IMR-90 (cell line): Measurements from ENCODE around the gene NINJ2. TPM values are rescaled to one million over a fixed set of nuclear protein-coding genes. Genes with fewer than 3 reads are reported as not detected.

ENCODE experiments used
- ATAC-seq: fragments of 200-7000 bp; cut with Tn5 transposase; 2 replicates; pipeline ENCODE4 v1.9.1; 2020; ENCODE audit warnings: low read depth, mild to moderate bottlenecking, moderate library complexity
- BruUV-seq: library from RNA; stranded (reverse); fragments of 400-500 nt; replicated peaks from 2 replicates; lab custom pipeline; 2021; lab: Mats Ljungman, UMichigan
- CTCF ChIA-PET: fragments of 300-600 bp; formaldehyde crosslinking; extraction: SDS; loops from one replicate; lab custom pipeline; 2021; ENCODE audit warnings: antibody characterized with exemption; lab: Yijun Ruan, JAX
- POLR2A ChIA-PET: fragments of 300-600 bp; sonication (Branson Sonifier 250); formaldehyde crosslinking; loops from one replicate; lab custom pipeline; 2022; ENCODE audit warnings: antibody characterized with exemption; ENCODE audit not compliant: unreplicated experiment; lab: Charles Lee
- DNase-seq: peaks from one replicate; pipeline ENCODE4 v3.0.0; 2013
- H2AFZ ChIP-seq: replicated peaks from 2 replicates; pipeline ENCODE3; 2013; ENCODE audit warnings: low read length, mild to moderate bottlenecking; ENCODE audit not compliant: poor library complexity
- H2AK5ac ChIP-seq: 2 replicates; pipeline ENCODE4 v1.6.1; 2013; ENCODE audit warnings: low read depth, low read length, inconsistent platforms
- H2AK9ac ChIP-seq: replicated peaks from 2 replicates; pipeline ENCODE3; 2013; ENCODE audit warnings: mild to moderate bottlenecking, low read depth, low read length, moderate library complexity; ENCODE audit not compliant: poor library complexity
- H2BK120ac ChIP-seq: 2 replicates; pipeline ENCODE4 v1.6.1; 2013; ENCODE audit warnings: low read depth, low read length, inconsistent platforms
- H2BK15ac ChIP-seq: 3 replicates; pipeline ENCODE4 v1.6.1; 2013; ENCODE audit warnings: low read depth, low read length, inconsistent platforms
- H2BK20ac ChIP-seq: 2 replicates; pipeline ENCODE4 v1.6.1; 2013; ENCODE audit warnings: low read depth, mild to moderate bottlenecking, inconsistent platforms, low read length, moderate library complexity
- H2BK5ac ChIP-seq: 2 replicates; pipeline ENCODE4 v1.6.1; 2013; ENCODE audit warnings: mild to moderate bottlenecking, low read depth, low read length, inconsistent platforms; ENCODE audit not compliant: poor library complexity, severe bottlenecking
- H3K14ac ChIP-seq: replicated peaks from 2 replicates; pipeline ENCODE4 v1.6.1; 2013; ENCODE audit warnings: low read depth, low read length, inconsistent platforms
- H3K18ac ChIP-seq: 2 replicates; pipeline ENCODE4 v1.6.1; 2013; ENCODE audit warnings: low read depth, low read length, control low read depth
- H3K23ac ChIP-seq: 2 replicates; pipeline ENCODE4 v1.6.1; 2013; ENCODE audit warnings: low read depth, low read length, inconsistent platforms
- H3K27ac ChIP-seq: 2 replicates; pipeline ENCODE4 v1.5.1; 2013; ENCODE audit warnings: mild to moderate bottlenecking, control low read depth, low read length; ENCODE audit not compliant: insufficient read depth
- H3K27me3 ChIP-seq: 2 replicates; pipeline ENCODE4 v1.6.1; 2013; ENCODE audit warnings: low read length; ENCODE audit not compliant: control insufficient read depth, insufficient read depth
- H3K36me3 ChIP-seq: 2 replicates; pipeline ENCODE4 v1.6.1; 2013; ENCODE audit warnings: low read length, mixed read lengths; ENCODE audit not compliant: control insufficient read depth, insufficient read depth
- H3K4ac ChIP-seq: 2 replicates; pipeline ENCODE4 v1.6.1; 2013; ENCODE audit warnings: low read depth, low read length, inconsistent platforms
- H3K4me1 ChIP-seq: 2 replicates; pipeline ENCODE4 v1.6.1; 2013; ENCODE audit warnings: low read length, mixed read lengths; ENCODE audit not compliant: control insufficient read depth, insufficient read depth
- H3K4me2 ChIP-seq: 2 replicates; pipeline ENCODE4 v1.6.1; 2013; ENCODE audit warnings: low read depth, mild to moderate bottlenecking, control low read depth, low read length, moderate library complexity
- H3K4me3 ChIP-seq: 2 replicates; pipeline ENCODE4 v1.5.1; 2013; ENCODE audit warnings: low read depth, mild to moderate bottlenecking, control low read depth, low read length, moderate library complexity; ENCODE audit not compliant: insufficient read depth
- H3K56ac ChIP-seq: 2 replicates; pipeline ENCODE4 v1.6.1; 2013; ENCODE audit warnings: low read length, inconsistent platforms; ENCODE audit not compliant: insufficient read depth; ENCODE audit errors: extremely low read depth
- H3K79me1 ChIP-seq, 2 experiments: 2 replicates each; pipeline ENCODE4 v1.6.1; 2013; ENCODE audit warnings: low read length in 2 of 2, inconsistent platforms in 1 of 2, low read depth in 1 of 2
- H3K9ac ChIP-seq: 2 replicates; pipeline ENCODE4 v1.6.1; 2013; ENCODE audit warnings: low read depth, low read length, control low read depth
- H3K9me1 ChIP-seq: 2 replicates; pipeline ENCODE4 v1.6.1; 2013; ENCODE audit warnings: low read length, inconsistent platforms; ENCODE audit not compliant: insufficient read depth
- H3K9me3 ChIP-seq: 2 replicates; pipeline ENCODE4 v1.6.1; 2013; ENCODE audit warnings: low read length; ENCODE audit not compliant: control insufficient read depth, insufficient read depth
- H4K20me1 ChIP-seq: 2 replicates; pipeline ENCODE4 v1.6.1; 2013; ENCODE audit warnings: low read length, inconsistent platforms; ENCODE audit not compliant: insufficient read depth
- H4K5ac ChIP-seq: 2 replicates; pipeline ENCODE4 v1.6.1; 2013; ENCODE audit warnings: mild to moderate bottlenecking, low read depth, low read length, control low read depth
- H4K8ac ChIP-seq, 2 experiments: 2 replicates each; pipeline ENCODE4 v1.6.1; 2013; ENCODE audit warnings: low read depth in 2 of 2, low read length in 2 of 2, control low read depth in 1 of 2, inconsistent platforms in 1 of 2
- H4K91ac ChIP-seq: 2 replicates; pipeline ENCODE4 v1.6.1; 2013; ENCODE audit warnings: low read depth, low read length, inconsistent platforms; ENCODE audit not compliant: insufficient read depth
- CEBPB ChIP-seq: IDR thresholded peaks from 2 replicates; pipeline ENCODE4 v1.6.1; 2012; ENCODE audit warnings: low read depth, low read length, improper control_type of control experiment
- ELK1 ChIP-seq: fragments of 150-350 bp; IDR thresholded peaks from 2 replicates; pipeline ENCODE4 v1.6.1; 2016; ENCODE audit warnings: low read depth, mild to moderate bottlenecking, low read length, moderate library complexity, borderline replicate concordance
- MXI1 ChIP-seq: IDR thresholded peaks from 2 replicates; pipeline ENCODE4 v1.6.1; 2012; ENCODE audit warnings: low read depth, mild to moderate bottlenecking, low read length, moderate library complexity, borderline replicate concordance
- NFE2L2 ChIP-seq: fragments of 150-350 bp; IDR thresholded peaks from 2 replicates; pipeline ENCODE4 v1.6.1; 2016; ENCODE audit warnings: low read depth, mild to moderate bottlenecking, low read length
- RAD21 ChIP-seq: IDR thresholded peaks from 2 replicates; pipeline ENCODE4 v1.6.1; 2012; ENCODE audit warnings: low read length, improper control_type of control experiment
- RCOR1 ChIP-seq: IDR thresholded peaks from 2 replicates; pipeline ENCODE4 v1.6.1; 2012; ENCODE audit warnings: mild to moderate bottlenecking, low read length, improper control_type of control experiment; ENCODE audit not compliant: insufficient replicate concordance
- RFX5 ChIP-seq: IDR thresholded peaks from 2 replicates; pipeline ENCODE4 v1.8.0; 2012; ENCODE audit warnings: low read depth, mild to moderate bottlenecking, low read length, moderate library complexity
- WGBS, 2 experiments: methylation state at CpG; one replicate each; pipeline versions ENCODE4 v1.1.5 to v1.1.7; 2013; ENCODE audit warnings: missing lambda C conversion rate in 2 of 2; ENCODE audit not compliant: insufficient read length in 1 of 2; ENCODE audit errors: extremely low coverage in 2 of 2; 5-methylcytosine and 5-hydroxymethylcytosine counted together
- dilution Hi-C: fragments of 300-500 bp; cut with HindIII; formaldehyde crosslinking; loops from one replicate; pipeline ENCODE4 v1.14.3; 2018; ENCODE audit warnings: low sequenced_read_pairs; ENCODE audit not compliant: unreplicated experiment
- in situ Hi-C: fragments of 300-500 bp; cut with MboI; formaldehyde crosslinking; loops from 3 replicates; pipeline ENCODE4 v1.14.3; 2019; ENCODE audit warnings: low sequenced_read_pairs, inconsistent platforms, mixed read lengths
- intact Hi-C: fragments of 100-400 bp; cut with micrococcal nuclease; formaldehyde crosslinking; loops from 2 replicates; pipeline ENCODE4 v1.10.0; 2022
- polyA plus RNA-seq, 3 experiments: library from polyadenylated mRNA; depleted of rRNA; stranded (reverse); fragments of >200 nt; gene quantifications; 2 replicates each; pipeline ENCODE4 v1.2.3, GENCODE V29; 2012; ENCODE audit warnings: low replicate concordance in 1 of 3
- total RNA-seq: library from RNA; depleted of rRNA; stranded (reverse); fragments of >200 nt; gene quantifications from 2 replicates; pipeline ENCODE4 v1.2.3, GENCODE V29; 2012
- TF ChIP-seq, protein P1 (sequence below): fragments of 150-350 bp; IDR thresholded peaks from 2 replicates; pipeline ENCODE4 v1.6.1; 2017; ENCODE audit warnings: mild to moderate bottlenecking, antibody characterized with exemption, low read length, low read depth

The NINJ2 gene
- total and polyA plus RNA-seq, 2 of the 4 experiments (the other 2 are of a cell fraction): not detected

- DNase-seq (no peak), ATAC-seq (no peak)
- Histone ChIP-seq H2BK15ac (no peak overlapping the region), H2BK5ac (no peak overlapping the region), H3K56ac (no peak overlapping the region), H2AK5ac (no peak overlapping the region), H3K79me1 (no peaks in the 10 kb centered on the region), H3K27ac (no peak overlapping the region), H3K9ac (no peak overlapping the region), H3K27me3 (peaks cover 45% of the 10 kb centered on the region), H3K23ac (no peak overlapping the region), H4K91ac (no peak overlapping the region), H3K4me3 (no peak overlapping the region), H3K4me2 (no peak overlapping the region), H3K14ac (no peak overlapping the region), H3K18ac (no peak overlapping the region), H4K20me1 (no peaks in the 10 kb centered on the region), H2BK20ac (no peak overlapping the region), H3K36me3 (no peaks in the 10 kb centered on the region), H3K4ac (no peak overlapping the region), H2AK9ac (no peak overlapping the region), H3K9me3 (no peaks in the 10 kb centered on the region), H3K4me1 (no peaks in the 10 kb centered on the region), H3K9me1 (no peaks in the 10 kb centered on the region), H4K5ac (no peak overlapping the region), H2AFZ (peak overlapping the region; percentile 21), H4K8ac (no peak overlapping the region), H2BK120ac (no peak overlapping the region)
- ChIA-PET POLR2A (no interaction called here), CTCF (interaction anchor here (1.1 kb wide), 1 partner anchor 103 kb away, joined by 3 read pairs; no protein-coding TSS in a partner anchor)
- no TSS peak for BruUV-seq
- no CpG with 5 or more reads among the region's 8 CpGs for WGBS, 2 experiments
- in situ Hi-C loops (no loop called here), dilution Hi-C loops (no loop called here), intact Hi-C loops (loop anchor here (10.0 kb wide), 1 partner anchor 218 kb away; no protein-coding TSS in a partner anchor)
- TF ChIP-seq, protein P1, sequence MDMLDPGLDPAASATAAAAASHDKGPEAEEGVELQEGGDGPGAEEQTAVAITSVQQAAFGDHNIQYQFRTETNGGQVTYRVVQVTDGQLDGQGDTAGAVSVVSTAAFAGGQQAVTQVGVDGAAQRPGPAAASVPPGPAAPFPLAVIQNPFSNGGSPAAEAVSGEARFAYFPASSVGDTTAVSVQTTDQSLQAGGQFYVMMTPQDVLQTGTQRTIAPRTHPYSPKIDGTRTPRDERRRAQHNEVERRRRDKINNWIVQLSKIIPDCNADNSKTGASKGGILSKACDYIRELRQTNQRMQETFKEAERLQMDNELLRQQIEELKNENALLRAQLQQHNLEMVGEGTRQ: no peak
- TF ChIP-seq ELK1 (no peak), RAD21 (no peak), MXI1 (no peak), RFX5 (no peak), NFE2L2 (no peak), RCOR1 (no peak), CEBPB (no peak)
Observed at GRCh38 chr12:542395-543113, 120.7 kb downstream of the NINJ2 start.
